Measurements from ENCODE around the gene FRS2. TPM values are rescaled to one million over a fixed set of nuclear protein-coding genes. Genes with fewer than 3 reads are reported as not detected.

Gene FRS2
- total RNA-seq, 1 donor, result 64.4 TPM

- no peaks in the 10 kb centered on the region for H3K9me3 ChIP-seq (ENCODE audit: low read depth, low read length)
- no peak overlapping the region for H3K4me3 ChIP-seq (ENCODE audit: insufficient read depth, low read length)
- H3K27me3 ChIP-seq (ENCODE audit: insufficient read depth, low read length), result no peaks in the 10 kb centered on the region
- no peaks in the 10 kb centered on the region for H3K4me1 ChIP-seq (ENCODE audit: insufficient read depth, low read length)
- no peak for TF ChIP-seq CTCF (IDR thresholded peaks at IDR 0.05; ENCODE audit: extremely low read depth, low read depth, low read length)
- no peaks in the 10 kb centered on the region for H3K36me3 ChIP-seq (ENCODE audit: insufficient read depth, low read length)
- H4K20me1 ChIP-seq (ENCODE audit: insufficient read depth, low read length), result no peaks in the 10 kb centered on the region
- no peak for DNase-seq (ENCODE audit: insufficient read length, low spot score, missing footprints)
- no peak overlapping the region for H2AFZ ChIP-seq (ENCODE audit: low read length)
- H3K27ac ChIP-seq (ENCODE audit: low read depth, low read length), result no peak overlapping the region
- no peaks in the 10 kb centered on the region for H3K79me2 ChIP-seq (ENCODE audit: insufficient read depth, low read length)
- no peak overlapping the region for H3K4me2 ChIP-seq (ENCODE audit: insufficient read depth, low read length)
Measured at GRCh38 chr12:69425417-69425816, 44.8 kb upstream of the FRS2 start.

- no peak overlapping the region for H3K4me2 ChIP-seq (ENCODE audit: insufficient read depth, low read length)
Measured at GRCh38 chr12:69428351-69429073, 41.7 kb upstream of the FRS2 start.

GRCh38 chr12:69430942-69431590 lies 39.1 kb upstream of the FRS2 start:
- no peaks in the 10 kb centered on the region for H3K9me3 ChIP-seq (ENCODE audit: low read depth, low read length)
- H3K4me1 ChIP-seq (ENCODE audit: insufficient read depth, low read length), result no peaks in the 10 kb centered on the region
- no peak for DNase-seq (ENCODE audit: insufficient read length, low spot score, missing footprints)
- H3K27me3 ChIP-seq (ENCODE audit: insufficient read depth, low read length), result no peaks in the 10 kb centered on the region
- H3K27ac ChIP-seq (ENCODE audit: low read depth, low read length), result no peak overlapping the region
- no peak overlapping the region for H3K4me3 ChIP-seq (ENCODE audit: insufficient read depth, low read length)
- no peaks in the 10 kb centered on the region for H4K20me1 ChIP-seq (ENCODE audit: insufficient read depth, low read length)
- no peaks in the 10 kb centered on the region for H3K79me2 ChIP-seq (ENCODE audit: insufficient read depth, low read length)
- H3K36me3 ChIP-seq (ENCODE audit: insufficient read depth, low read length), result no peaks in the 10 kb centered on the region
- peak overlapping the region; percentile 66 for H2AFZ ChIP-seq (ENCODE audit: low read length)
- no peak overlapping the region for H3K4me2 ChIP-seq (ENCODE audit: insufficient read depth, low read length)
- no peak for TF ChIP-seq CTCF (IDR thresholded peaks at IDR 0.05; ENCODE audit: extremely low read depth, low read depth, low read length)

More at GRCh38 chr12:69428351-69429073, 41.7 kb upstream of the FRS2 start:
- Histone ChIP-seq H3K36me3 (ENCODE audit: insufficient read depth, low read length) (no peaks in the 10 kb centered on the region), H3K4me3 (ENCODE audit: insufficient read depth, low read length) (no peak overlapping the region), H3K27me3 (ENCODE audit: insufficient read depth, low read length) (no peaks in the 10 kb centered on the region), H3K79me2 (ENCODE audit: insufficient read depth, low read length) (no peaks in the 10 kb centered on the region), H2AFZ (ENCODE audit: low read length) (no peak overlapping the region), H3K4me1 (ENCODE audit: insufficient read depth, low read length) (no peaks in the 10 kb centered on the region), H3K27ac (ENCODE audit: low read depth, low read length) (no peak overlapping the region), H3K9me3 (ENCODE audit: low read depth, low read length) (no peaks in the 10 kb centered on the region), H4K20me1 (ENCODE audit: insufficient read depth, low read length) (no peaks in the 10 kb centered on the region)
- no peak for TF ChIP-seq CTCF (IDR thresholded peaks at IDR 0.05; ENCODE audit: extremely low read depth, low read depth, low read length)
- no peak for DNase-seq (ENCODE audit: insufficient read length, low spot score, missing footprints)

- Histone ChIP-seq H3K27me3 (ENCODE audit: insufficient read depth, low read length) (no peaks in the 10 kb centered on the region), H3K79me2 (ENCODE audit: insufficient read depth, low read length) (no peaks in the 10 kb centered on the region), H3K4me2 (ENCODE audit: insufficient read depth, low read length) (no peak overlapping the region), H3K36me3 (ENCODE audit: insufficient read depth, low read length) (no peaks in the 10 kb centered on the region), H2AFZ (ENCODE audit: low read length) (peak overlapping the region; percentile 66), H3K4me1 (ENCODE audit: insufficient read depth, low read length) (no peaks in the 10 kb centered on the region), H4K20me1 (ENCODE audit: insufficient read depth, low read length) (no peaks in the 10 kb centered on the region), H3K27ac (ENCODE audit: low read depth, low read length) (no peak overlapping the region), H3K9me3 (ENCODE audit: low read depth, low read length) (no peaks in the 10 kb centered on the region), H3K4me3 (ENCODE audit: insufficient read depth, low read length) (no peak overlapping the region)
- no peak for DNase-seq (ENCODE audit: insufficient read length, low spot score, missing footprints)
- TF ChIP-seq CTCF (IDR thresholded peaks at IDR 0.05; ENCODE audit: extremely low read depth, low read depth, low read length), result no peak
Measured at GRCh38 chr12:69431591-69432222, 38.5 kb upstream of the FRS2 start.
